Activated CD4-positive, alpha-beta memory T cell treated with anti-CD3 and anti-CD28 coated beads for 36 hours (primary cell): ENCODE results near the gene TMEM178B. TPM values are rescaled to one million over a fixed set of nuclear protein-coding genes. Genes with fewer than 3 reads are reported as not detected.

Experiments
- CTCF ChIA-PET: fragments of 350-600 bp; sonication (Branson Sonifier 250); formaldehyde crosslinking; loops from one replicate; lab custom pipeline; 2021; ENCODE audit warnings: antibody characterized with exemption, inconsistent platforms; lab: Charles Lee
- POLR2A ChIA-PET: fragments of 350-600 bp; sonication (Branson Sonifier 250); formaldehyde crosslinking; loops from one replicate; lab custom pipeline; 2021; ENCODE audit warnings: antibody characterized with exemption; lab: Charles Lee
- DNase-seq: peaks from one replicate; pipeline ENCODE4 v3.0.0-alpha.2; 2020
- H3K27ac Mint-ChIP-seq: one replicate; pipeline ENCODE4 v1.8.0; 2021; ENCODE audit warnings: mixed read lengths
- H3K27me3 Mint-ChIP-seq: one replicate; pipeline ENCODE4 v1.8.0; 2021; ENCODE audit warnings: mixed read lengths
- H3K36me3 Mint-ChIP-seq: one replicate; pipeline ENCODE4 v1.8.0; 2021; ENCODE audit warnings: mixed read lengths
- H3K4me1 Mint-ChIP-seq: one replicate; pipeline ENCODE4 v1.8.0; 2021; ENCODE audit warnings: low read depth, mixed read lengths
- H3K4me3 Mint-ChIP-seq: one replicate; pipeline ENCODE4 v1.8.0; 2021; ENCODE audit warnings: mild to moderate bottlenecking, mixed read lengths
- H3K9me3 Mint-ChIP-seq: one replicate; pipeline ENCODE4 v1.8.0; 2021; ENCODE audit warnings: mixed read lengths
- intact Hi-C: fragments of 100-400 bp; cut with micrococcal nuclease; formaldehyde crosslinking; loops from one replicate; pipeline ENCODE4 v1.15.1; 2023
- total RNA-seq, 2 experiments: library from RNA; stranded (reverse); gene quantifications; one replicate each; pipeline ENCODE4 v1.2.3, GENCODE V29; 2021

Gene TMEM178B
- total RNA-seq, 2 experiments from 2014 or later: 0.58 to 0.81 TPM

DNA sequence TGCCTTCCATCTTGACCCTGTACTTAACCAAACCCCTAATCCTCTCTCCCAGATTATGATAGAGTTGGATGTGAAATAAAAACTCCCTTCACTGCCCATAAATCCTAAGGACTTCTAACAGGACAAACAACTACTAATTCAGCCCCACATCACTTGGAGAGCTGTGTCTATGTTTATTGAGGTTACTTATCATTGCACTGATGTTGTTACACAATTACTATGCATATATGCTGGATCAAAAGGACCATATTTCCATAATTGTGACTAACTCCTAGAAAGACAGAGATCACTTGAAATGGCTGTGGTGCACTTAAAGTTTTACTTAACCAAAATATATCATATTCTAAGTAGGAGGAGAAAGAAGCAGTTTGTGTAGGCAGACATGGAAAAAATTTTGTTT is 332.5 kb downstream of the TMEM178B start:
- H3K4me3 Mint-ChIP-seq: no peak overlapping the region
- no peak overlapping the region for H3K27ac Mint-ChIP-seq
- H3K9me3 Mint-ChIP-seq: no peaks in the 10 kb centered on the region
- H3K27me3 Mint-ChIP-seq: peaks cover 5% of the 10 kb centered on the region
- ChIA-PET POLR2A (no interaction called here), CTCF (no interaction called here)
- no peak for DNase-seq
- no peaks in the 10 kb centered on the region for H3K36me3 Mint-ChIP-seq
- intact Hi-C loops: no loop called here
- no peaks in the 10 kb centered on the region for H3K4me1 Mint-ChIP-seq

DNA sequence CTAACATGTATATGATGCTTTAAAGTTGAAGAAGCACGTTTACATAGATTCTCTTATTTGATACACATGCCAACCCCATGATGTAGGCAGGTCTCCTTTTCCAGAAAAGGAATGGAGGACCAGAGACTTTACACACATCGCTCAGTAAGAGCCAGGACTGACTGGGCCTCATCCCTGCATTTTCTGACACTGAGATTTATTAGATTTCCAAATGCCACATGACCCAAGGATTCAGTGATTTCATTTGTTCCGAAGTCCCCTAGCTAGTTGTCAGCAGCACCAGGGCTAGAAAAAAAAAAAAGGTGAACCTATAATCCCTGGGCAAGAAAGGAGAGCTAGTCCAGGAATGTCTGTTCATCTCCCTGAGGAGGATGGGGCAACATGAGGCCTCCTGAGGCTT is 334.0 kb downstream of the TMEM178B start:
- Mint-ChIP-seq H3K27ac (no peak overlapping the region), H3K4me3 (no peak overlapping the region), H3K4me1 (no peaks in the 10 kb centered on the region), H3K27me3 (peaks cover 5% of the 10 kb centered on the region), H3K36me3 (no peaks in the 10 kb centered on the region), H3K9me3 (no peaks in the 10 kb centered on the region)
- intact Hi-C loops: no loop called here
- no peak for DNase-seq
- ChIA-PET CTCF (interaction anchor here (0.7 kb wide), 1 partner anchor 901 kb away, joined by 3 read pairs; no protein-coding TSS in a partner anchor), POLR2A (no interaction called here)

GRCh38 chr7:141408440-141408839 is 334.6 kb downstream of the TMEM178B start:
- intact Hi-C loops: no loop called here
- no peaks in the 10 kb centered on the region for H3K36me3 Mint-ChIP-seq
- H3K4me3 Mint-ChIP-seq: no peak overlapping the region
- H3K9me3 Mint-ChIP-seq: no peaks in the 10 kb centered on the region
- peaks cover 5% of the 10 kb centered on the region for H3K27me3 Mint-ChIP-seq
- no peak overlapping the region for H3K27ac Mint-ChIP-seq
- CTCF ChIA-PET: interaction anchor here (0.7 kb wide), 1 partner anchor 901 kb away, joined by 3 read pairs; no protein-coding TSS in a partner anchor
- DNase-seq: no peak
- POLR2A ChIA-PET: no interaction called here
- H3K4me1 Mint-ChIP-seq: no peaks in the 10 kb centered on the region

GRCh38 chr7:141409219-141409618 is 335.4 kb downstream of the TMEM178B start:
- Mint-ChIP-seq H3K9me3 (no peaks in the 10 kb centered on the region), H3K4me3 (no peak overlapping the region), H3K36me3 (no peaks in the 10 kb centered on the region), H3K27me3 (peaks cover 5% of the 10 kb centered on the region), H3K27ac (no peak overlapping the region), H3K4me1 (no peaks in the 10 kb centered on the region)
- POLR2A ChIA-PET: no interaction called here
- intact Hi-C loops: no loop called here
- no peak for DNase-seq
- CTCF ChIA-PET: no interaction called here

DNA sequence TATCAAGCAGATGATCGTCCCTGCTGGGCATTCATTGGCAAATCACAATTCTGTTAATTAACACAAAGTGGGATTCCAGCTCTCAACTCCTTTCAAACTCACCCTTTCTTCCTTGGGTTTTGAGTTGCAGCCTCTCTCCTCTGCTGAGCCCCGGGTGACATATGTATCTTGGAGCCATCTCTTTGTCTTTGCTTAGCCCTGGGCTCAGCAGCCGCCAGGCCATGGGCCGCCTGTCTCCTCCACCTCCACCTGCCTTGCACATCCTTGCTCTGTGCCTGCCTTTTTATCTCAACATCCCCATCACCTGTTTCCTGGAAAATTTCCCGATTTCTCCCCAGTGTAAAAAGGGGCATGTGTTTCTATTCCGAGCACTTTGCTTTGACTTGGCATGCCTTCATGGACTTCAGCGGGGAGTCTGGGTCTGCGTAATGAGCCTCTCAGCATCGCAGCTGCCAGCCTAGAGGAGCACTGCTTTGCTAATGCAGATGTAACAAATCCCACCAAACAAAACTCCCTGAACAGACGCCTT is 336.0 kb downstream of the TMEM178B start:
- Mint-ChIP-seq H3K27me3 (peaks cover 5% of the 10 kb centered on the region), H3K27ac (no peak overlapping the region), H3K36me3 (no peaks in the 10 kb centered on the region), H3K4me3 (no peak overlapping the region), H3K9me3 (no peaks in the 10 kb centered on the region), H3K4me1 (no peaks in the 10 kb centered on the region)
- intact Hi-C loops: no loop called here
- DNase-seq: no peak
- CTCF ChIA-PET: no interaction called here
- POLR2A ChIA-PET: no interaction called here

GRCh38 chr7:141410353-141411000 is 336.6 kb downstream of the TMEM178B start:
- H3K4me3 Mint-ChIP-seq: no peak overlapping the region
- no peaks in the 10 kb centered on the region for H3K9me3 Mint-ChIP-seq
- H3K27ac Mint-ChIP-seq: no peak overlapping the region
- CTCF ChIA-PET: no interaction called here
- POLR2A ChIA-PET: no interaction called here
- H3K27me3 Mint-ChIP-seq: peaks cover 6% of the 10 kb centered on the region
- DNase-seq: no peak
- H3K4me1 Mint-ChIP-seq: no peaks in the 10 kb centered on the region
- intact Hi-C loops: no loop called here
- no peaks in the 10 kb centered on the region for H3K36me3 Mint-ChIP-seq

DNA sequence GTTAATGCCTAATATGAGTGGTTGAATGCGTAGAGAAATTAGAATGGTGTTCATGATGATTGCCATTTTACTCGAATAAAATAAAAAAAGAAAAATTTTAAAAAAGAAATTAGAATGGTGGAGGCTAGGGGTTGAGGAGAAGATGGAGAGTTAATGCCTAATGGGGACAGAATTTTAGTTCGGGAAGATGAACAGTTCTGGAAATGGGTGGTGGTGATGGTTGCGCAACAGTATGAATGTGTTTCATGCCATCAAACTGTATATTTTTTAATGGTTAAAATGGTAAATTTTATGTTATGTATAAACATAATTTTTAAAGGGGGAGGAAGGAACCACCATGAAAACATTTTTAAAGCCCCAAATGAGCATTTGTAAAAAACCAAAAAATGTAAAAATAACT is 337.3 kb downstream of the TMEM178B start:
- CTCF ChIA-PET: no interaction called here
- Mint-ChIP-seq H3K36me3 (no peaks in the 10 kb centered on the region), H3K27ac (no peak overlapping the region), H3K4me3 (no peak overlapping the region), H3K4me1 (no peaks in the 10 kb centered on the region), H3K27me3 (peaks cover 8% of the 10 kb centered on the region), H3K9me3 (no peaks in the 10 kb centered on the region)
- intact Hi-C loops: no loop called here
- POLR2A ChIA-PET: no interaction called here
- DNase-seq: no peak

GRCh38 chr7:141415999-141416398 is 342.1 kb downstream of the TMEM178B start:
- Mint-ChIP-seq H3K27me3 (peaks cover 2% of the 10 kb centered on the region), H3K36me3 (no peaks in the 10 kb centered on the region), H3K27ac (no peak overlapping the region), H3K9me3 (no peaks in the 10 kb centered on the region), H3K4me3 (no peak overlapping the region), H3K4me1 (no peaks in the 10 kb centered on the region)
- intact Hi-C loops: no loop called here
- no peak for DNase-seq
- ChIA-PET CTCF (no interaction called here), POLR2A (no interaction called here)

DNA sequence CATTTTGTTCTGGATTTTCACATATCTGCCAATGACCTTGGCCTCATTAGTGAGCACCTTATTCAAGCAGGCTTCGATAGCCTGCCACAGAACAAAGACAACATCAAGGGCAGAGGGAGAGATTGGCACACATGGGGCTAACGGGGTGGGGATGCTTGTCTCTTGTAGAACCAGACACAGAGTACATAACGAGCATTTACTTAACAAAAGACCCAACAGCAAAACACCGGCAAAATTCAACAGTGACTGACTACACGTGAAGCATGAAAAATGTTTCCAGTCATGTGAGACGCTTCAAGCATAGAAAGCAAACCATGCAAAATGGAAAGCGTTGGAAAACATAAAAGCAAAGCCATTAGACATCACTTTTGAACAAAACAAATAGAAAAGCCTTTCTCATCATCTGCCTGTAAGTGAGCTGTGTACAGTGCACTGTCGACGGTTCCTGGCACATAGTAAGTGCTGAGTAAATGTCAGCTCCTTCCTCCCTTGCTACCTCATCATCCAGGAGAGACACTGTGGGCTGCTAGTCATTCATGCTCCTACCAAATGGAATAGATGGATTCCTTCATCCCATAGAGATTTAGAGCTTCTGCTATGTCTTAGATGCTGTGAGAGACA is 342.9 kb downstream of the TMEM178B start:
- Mint-ChIP-seq H3K27me3 (peaks cover 2% of the 10 kb centered on the region), H3K36me3 (no peaks in the 10 kb centered on the region), H3K9me3 (no peaks in the 10 kb centered on the region), H3K4me3 (no peak overlapping the region), H3K4me1 (no peaks in the 10 kb centered on the region), H3K27ac (no peak overlapping the region)
- POLR2A ChIA-PET: no interaction called here
- CTCF ChIA-PET: no interaction called here
- intact Hi-C loops: no loop called here
- DNase-seq: no peak

GRCh38 chr7:141417506-141417905 is 343.6 kb downstream of the TMEM178B start:
- intact Hi-C loops: no loop called here
- Mint-ChIP-seq H3K27me3 (peaks cover 2% of the 10 kb centered on the region), H3K36me3 (no peaks in the 10 kb centered on the region), H3K27ac (no peak overlapping the region), H3K9me3 (no peaks in the 10 kb centered on the region), H3K4me3 (no peak overlapping the region), H3K4me1 (no peaks in the 10 kb centered on the region)
- ChIA-PET CTCF (no interaction called here), POLR2A (no interaction called here)
- DNase-seq: no peak

DNA sequence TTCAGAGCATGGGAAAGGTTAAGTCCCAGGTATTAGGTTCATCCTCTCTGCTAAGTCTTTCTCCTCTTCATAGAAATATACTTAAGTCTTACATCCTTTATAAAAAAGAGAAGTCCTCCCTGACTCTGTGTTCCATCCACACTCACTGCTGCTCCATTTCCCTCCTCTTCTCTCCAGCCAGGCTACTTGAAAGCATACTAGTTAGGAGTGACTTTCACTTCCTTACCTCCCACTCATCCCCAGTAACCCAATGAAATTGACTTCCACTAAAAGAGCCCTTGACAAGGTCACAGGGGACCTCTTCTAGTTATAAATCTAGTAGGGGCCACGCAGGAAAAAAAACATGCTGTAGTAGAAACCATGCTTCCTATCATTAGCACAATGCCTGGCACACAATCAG is 344.2 kb downstream of the TMEM178B start:
- H3K4me1 Mint-ChIP-seq: no peaks in the 10 kb centered on the region
- no peaks in the 10 kb centered on the region for H3K36me3 Mint-ChIP-seq
- CTCF ChIA-PET: no interaction called here
- intact Hi-C loops: no loop called here
- POLR2A ChIA-PET: no interaction called here
- DNase-seq: no peak
- no peak overlapping the region for H3K4me3 Mint-ChIP-seq
- peaks cover 2% of the 10 kb centered on the region for H3K27me3 Mint-ChIP-seq
- H3K27ac Mint-ChIP-seq: no peak overlapping the region
- no peaks in the 10 kb centered on the region for H3K9me3 Mint-ChIP-seq

DNA sequence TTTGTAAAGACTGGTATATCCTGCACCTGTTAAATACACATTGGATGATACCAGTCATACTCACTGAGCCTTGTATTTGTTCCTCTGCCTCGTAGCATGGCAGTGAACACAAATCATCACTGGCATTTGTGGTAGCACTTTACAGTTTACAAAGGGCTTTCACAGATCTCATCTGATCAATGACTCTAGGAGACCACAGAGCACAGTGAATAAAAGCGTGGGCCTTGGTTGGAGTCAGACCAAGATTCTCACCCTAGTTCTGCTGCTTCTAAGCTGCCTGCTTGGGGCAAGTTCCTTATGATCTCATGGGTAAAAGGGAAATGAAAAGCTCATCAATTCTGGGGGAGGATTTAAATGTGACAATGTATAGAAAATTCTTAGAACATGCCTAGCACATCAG is 347.4 kb downstream of the TMEM178B start:
- no peak overlapping the region for H3K27ac Mint-ChIP-seq
- peaks cover under 1% of the 10 kb centered on the region for H3K9me3 Mint-ChIP-seq
- ChIA-PET POLR2A (no interaction called here), CTCF (no interaction called here)
- DNase-seq: no peak
- no peaks in the 10 kb centered on the region for H3K4me1 Mint-ChIP-seq
- no peak overlapping the region for H3K4me3 Mint-ChIP-seq
- H3K27me3 Mint-ChIP-seq: peaks cover 2% of the 10 kb centered on the region
- intact Hi-C loops: no loop called here
- H3K36me3 Mint-ChIP-seq: no peaks in the 10 kb centered on the region

DNA sequence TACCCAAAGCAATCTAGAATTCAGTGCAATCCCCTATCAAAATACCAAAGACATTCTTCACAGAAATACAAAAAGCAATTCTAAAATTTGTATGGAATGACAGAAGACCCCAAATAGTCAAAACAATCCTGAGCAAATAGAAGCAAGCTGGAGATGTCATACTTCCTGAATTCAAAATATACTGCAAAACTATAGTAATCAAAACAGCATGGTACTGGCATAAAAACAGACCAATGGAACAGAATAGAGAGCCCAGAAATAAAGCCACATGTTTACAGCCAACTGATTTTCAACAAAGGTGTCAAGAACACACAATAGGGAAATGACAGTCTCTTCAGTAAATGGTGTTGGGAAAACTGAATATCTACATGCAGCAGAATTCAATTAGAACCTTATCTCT is 353.3 kb downstream of the TMEM178B start:
- Mint-ChIP-seq H3K9me3 (peaks cover 10% of the 10 kb centered on the region), H3K4me1 (no peaks in the 10 kb centered on the region), H3K36me3 (no peaks in the 10 kb centered on the region), H3K27me3 (peaks cover 9% of the 10 kb centered on the region), H3K27ac (no peak overlapping the region), H3K4me3 (no peak overlapping the region)
- intact Hi-C loops: no loop called here
- ChIA-PET POLR2A (no interaction called here), CTCF (no interaction called here)
- no peak for DNase-seq
